OCI-LY7 (cell line): ENCODE measurements around the gene BLTP3A.

Source experiments
- CTCF ChIP-seq: fragments of 200-600 bp; sonication (generic); conservative IDR thresholded peaks from 2 replicates; pipeline ENCODE4 v1.5.1; 2014; ENCODE audit warnings: mild to moderate bottlenecking, antibody characterized with exemption, low read length, moderate library complexity, mixed read lengths
- EZH2phosphoT487 ChIP-seq: fragments of 200-600 bp; sonication (generic); IDR thresholded peaks from 2 replicates; pipeline ENCODE4 v1.6.1; 2018; ENCODE audit warnings: low read depth, borderline replicate concordance, mild to moderate bottlenecking, mixed run types, antibody characterized with exemption, low read length, moderate library complexity, mixed read lengths

DNA sequence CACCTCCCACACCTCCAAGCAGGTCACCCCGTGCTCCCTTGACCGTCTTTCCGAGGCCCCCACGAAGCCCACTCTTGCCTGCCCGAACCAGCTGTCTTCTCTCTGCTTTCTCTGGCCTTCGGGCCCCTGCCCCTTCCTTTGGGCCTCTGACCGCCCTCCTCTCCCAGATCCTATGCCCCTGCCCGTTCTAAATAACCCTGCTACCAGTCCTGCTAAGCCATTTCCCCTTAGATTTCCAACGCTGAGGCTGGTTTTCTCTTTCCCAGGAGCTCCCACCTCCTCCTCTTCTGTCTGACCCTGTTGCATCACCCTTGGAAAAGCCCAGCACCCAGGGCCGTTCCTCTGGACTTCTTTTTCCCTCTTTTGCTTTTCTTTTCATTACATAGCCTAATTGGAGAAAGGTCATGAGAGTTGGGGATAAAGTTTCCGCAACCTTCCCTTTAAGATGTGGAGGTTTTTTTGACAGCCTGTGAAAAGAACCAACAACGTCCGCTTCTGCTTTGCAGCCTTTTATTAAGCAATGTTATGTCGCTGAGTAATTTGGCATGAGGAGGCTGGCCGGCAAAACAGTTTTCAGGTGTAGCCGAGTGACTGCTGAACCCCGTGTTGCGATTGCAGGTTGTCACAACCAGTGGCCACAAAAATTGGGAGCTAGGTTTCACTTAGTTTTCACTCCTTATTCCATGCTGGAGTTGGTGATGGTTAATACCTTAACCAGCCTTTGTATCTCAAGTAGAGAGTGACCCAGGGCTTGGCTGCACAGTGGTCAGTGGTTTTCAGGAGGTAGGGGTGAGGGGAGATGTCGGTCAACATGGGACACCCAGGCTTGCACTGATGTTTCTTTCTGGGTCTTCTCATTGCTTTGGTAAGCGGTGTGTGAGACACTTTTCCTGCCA, 970 bp downstream of the BLTP3A start:
- TF ChIP-seq CTCF (no peak), EZH2phosphoT487 (no peak)
